CD4-positive, alpha-beta T cell treated with Interleukin-6 at 100 ng/mL for 8 hours (primary cell): ENCODE results near the gene CDK16.

Source experiments
- DNase-seq: peaks from one replicate; pipeline ENCODE4 v3.0.0-alpha.2; 2020; ENCODE audit warnings: mixed read lengths, low spot score

CDK16 gene

DNA sequence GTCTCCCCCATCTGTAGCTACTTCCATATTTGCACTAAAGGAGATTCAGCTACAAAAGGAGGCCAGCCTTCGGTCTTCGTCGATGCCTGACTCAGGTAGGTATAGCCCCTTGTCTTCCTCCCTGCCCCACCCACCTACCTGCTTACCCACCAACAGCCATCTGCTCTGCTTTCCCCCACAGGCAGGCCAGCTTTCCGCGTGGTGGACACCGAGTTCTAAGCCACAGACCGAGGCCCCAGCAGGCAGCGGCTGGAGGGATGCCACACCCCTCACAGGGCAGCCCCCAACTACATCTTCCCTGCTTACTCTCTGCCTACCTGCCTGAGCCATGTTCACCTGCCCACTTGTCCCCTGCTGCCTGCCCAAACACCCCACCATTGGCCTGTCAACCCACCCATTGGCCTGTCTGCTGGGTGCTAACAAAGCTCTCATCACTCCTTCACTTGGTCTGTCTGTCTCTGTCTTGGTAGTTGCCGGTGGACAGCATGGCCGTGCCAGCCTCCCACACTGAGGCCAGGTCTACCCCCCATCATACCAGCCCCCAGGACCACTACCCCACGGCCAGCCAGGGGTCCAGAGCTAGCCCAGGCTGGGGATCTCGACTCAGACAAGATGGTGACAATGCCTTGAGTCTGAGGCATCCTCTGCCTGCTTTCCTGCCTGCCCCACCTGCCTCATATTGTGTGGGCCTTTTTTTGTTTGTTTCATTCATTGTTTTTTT lies 10.2 kb downstream of the CDK16 start:
- DNase-seq = no peak

DNA sequence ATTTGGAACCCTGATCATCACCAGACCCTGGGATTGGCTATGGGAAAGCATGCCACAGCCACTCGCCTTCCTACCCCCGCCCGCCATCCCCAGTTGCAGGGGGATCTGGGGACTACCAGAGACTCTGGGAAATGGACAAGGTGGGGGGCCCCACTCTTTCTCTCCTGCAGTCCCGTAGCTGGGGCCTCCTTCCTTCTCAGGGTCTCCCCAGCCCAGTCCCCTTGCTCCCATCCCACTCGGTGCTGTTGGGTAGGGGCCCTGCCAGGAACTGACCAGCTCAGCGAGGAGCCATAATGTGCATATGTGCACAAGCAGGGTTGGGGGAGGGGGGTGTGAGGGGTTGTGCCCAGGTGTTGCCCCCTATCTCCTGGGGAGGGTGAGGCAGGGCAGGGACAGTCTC lies 10.9 kb downstream of the CDK16 start:
- DNase-seq = no peak

DNA sequence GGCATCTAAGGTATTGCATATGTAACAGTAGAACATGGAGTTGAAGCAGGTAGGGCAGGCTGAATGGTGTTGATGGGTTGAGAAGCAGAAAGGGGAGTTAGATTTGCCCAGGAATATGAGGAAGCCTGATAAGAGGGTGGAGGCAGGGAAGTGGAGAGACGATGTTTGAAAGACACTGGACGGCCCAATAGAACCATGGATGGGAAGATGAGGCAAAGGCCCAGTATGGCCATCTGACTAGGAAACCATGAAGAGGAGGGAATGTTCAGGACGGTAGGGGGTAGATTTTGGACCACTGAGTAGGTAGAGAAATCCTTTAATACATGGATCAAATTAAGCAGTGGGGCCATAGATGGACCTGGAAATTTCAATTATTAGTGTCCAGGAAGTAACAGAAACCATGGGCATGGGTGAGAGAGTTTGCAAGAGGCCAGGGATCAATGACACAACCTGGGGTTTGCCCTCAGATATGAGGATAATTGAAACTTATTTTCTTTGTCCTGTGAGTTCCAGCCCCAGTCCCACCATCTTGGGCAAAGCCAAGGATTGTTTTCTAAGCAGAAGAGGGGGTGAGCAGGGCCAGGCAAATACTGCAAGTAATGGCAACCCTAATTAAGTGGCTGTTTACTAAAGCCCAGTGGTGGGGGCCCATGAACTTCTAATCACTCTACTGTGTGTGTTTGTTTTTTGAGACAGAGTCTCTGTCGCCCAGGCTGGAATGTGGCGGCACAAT lies 11.8 kb downstream of the CDK16 start:
- no peak for DNase-seq

DNA sequence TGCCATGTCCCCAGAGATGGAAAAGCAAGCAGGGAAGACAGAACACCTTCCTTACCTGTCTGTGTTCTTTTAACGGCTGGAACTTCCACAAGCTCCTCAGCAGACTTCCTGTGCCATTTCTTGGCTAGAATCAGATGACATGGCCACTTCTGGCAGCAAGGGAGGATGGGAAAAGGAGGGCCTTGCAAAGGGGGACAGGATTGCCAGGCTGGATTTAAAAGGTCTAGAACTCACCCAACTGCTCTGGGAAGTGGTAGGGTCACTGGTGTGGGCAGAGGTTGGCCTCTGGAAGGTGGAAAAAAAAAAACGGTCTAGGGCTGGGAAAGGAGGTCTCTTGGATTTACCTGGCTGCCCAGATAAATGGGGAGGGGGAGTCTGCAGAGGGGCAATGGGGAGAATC lies 12.7 kb downstream of the CDK16 start:
- no peak for DNase-seq

DNA sequence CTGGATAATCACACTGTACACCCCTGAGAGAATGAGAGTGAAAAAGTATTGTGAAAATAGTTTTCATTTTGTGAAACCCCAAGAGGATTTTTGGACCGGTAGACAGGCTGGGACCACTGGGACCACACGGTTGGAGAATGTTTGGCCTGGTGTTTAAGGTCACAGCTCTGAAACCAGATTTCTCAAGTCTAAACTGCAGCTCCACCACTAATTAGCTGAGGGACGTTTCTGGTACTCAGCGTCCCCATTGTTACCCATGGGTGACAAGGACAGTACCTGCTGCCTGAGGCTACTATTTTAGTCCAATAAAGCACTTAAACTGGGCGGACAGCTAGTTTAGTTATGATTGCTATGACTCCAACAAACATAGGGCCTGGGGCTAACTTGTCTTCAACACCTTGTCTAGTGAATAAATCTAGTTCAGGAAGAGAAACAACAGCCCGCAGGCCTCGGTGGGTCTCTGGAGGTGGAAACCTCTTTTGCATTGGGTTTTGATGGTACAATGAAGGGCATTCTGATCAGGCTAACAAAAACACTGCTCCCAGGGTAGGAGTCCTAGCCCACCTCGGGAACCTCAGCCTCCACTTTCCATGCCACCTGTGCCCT lies 13.8 kb downstream of the CDK16 start:
- DNase-seq = no peak

DNA sequence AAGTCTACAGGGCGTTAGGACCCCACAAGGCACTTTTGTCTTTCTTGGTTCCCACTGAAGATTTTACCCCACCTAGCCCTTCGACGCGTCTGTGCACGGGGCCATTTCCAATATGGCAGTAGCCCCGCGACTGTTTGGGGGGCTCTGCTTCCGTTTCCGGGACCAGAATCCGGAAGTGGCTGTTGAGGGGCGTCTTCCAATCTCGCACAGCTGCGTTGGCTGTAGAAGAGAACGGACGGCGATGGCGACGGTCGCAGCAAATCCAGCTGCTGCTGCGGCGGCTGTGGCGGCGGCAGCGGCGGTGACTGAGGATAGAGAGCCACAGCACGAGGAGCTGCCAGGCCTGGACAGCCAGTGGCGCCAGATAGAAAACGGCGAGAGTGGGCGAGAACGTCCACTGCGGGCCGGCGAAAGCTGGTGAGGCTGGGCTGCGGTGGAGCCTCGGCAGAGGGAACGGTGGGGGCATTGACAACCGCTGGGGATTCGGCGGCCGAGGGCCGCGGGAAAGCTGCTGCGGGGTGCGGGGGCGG lies 14.4 kb downstream of the CDK16 start, which contains the start of gene USP11:
Gene USP11 (plus strand): TSS at position 207 of the 530 bp plus-strand sequence. CDS start 35 bp downstream, at position 242.
- peak; percentile 33 for DNase-seq

DNA sequence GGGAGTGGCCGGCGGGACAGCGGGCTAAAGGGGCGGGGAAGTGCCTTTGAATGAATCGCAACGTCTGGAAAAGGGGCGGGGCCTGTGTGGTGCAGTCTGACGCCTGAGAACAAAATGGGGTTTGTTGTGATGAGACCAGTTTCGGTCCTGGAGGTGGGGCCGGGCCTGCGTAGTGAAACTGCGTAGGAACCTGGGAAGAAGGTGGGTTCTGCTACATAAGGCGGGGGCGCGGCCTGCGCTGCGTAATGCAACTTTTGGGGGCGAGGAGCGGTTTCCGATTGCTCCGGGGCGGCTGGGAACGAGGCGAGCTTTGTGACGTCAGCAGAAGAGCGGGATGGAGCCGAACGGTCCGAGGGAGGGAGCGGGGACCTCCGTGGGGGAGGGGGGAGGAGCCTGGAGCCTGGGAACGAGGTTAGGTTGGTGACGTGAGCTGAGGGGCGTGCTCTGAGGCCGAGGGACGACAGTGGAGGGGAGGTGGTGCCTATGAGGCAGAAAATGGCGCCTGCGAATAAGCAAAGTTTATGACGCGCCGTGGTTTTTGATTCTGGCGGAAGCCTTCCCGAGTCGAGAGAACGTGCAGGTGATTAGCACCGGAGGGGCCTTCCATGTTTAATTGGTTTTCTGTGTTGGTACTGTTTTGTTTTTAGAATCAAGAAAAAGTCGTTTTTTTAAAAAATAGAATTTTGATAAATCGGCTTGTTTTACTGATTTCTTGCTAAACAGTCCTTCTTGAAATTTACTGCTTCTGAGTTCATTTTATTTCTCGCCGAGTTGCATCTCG lies 15.0 kb downstream of the CDK16 start:
- peak; percentile 97 for DNase-seq

DNA sequence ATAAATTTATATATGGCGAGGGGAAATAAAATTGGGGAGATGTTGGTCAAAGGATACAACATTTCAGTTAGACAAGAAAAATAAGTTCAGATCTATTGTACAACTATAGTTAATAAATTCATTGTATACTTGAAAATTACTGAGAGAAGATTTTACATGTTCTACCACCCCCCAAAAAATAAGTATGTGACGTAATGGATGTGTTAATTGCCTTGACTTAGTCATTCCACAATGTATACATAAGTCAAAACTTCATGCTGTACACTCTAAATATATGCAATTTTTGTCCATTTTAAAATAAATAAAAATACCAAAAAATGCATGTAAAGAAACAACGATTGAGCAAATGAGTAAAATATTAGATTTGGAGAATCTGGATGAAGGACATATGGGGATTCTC lies 16.1 kb downstream of the CDK16 start:
- no peak for DNase-seq

DNA sequence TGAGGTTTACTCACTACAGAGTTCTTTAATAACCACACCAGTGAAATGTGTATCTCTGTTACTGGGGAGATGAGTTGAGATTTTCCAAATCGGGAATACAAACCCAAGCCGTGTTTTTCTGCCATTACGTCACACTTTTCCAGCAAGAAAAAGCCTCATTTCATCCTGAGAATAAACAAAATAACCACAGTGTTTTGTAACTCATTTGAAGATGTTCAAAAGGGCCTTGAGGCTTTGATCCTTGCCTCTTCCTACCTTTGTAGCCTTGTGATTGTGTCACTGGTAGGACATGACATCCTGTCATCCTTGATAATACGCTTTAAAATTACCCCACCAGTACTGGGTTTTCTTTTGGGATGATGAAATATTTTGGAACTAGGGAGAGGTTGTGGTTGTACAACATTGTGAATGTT lies 17.2 kb downstream of the CDK16 start:
- no peak for DNase-seq

DNA sequence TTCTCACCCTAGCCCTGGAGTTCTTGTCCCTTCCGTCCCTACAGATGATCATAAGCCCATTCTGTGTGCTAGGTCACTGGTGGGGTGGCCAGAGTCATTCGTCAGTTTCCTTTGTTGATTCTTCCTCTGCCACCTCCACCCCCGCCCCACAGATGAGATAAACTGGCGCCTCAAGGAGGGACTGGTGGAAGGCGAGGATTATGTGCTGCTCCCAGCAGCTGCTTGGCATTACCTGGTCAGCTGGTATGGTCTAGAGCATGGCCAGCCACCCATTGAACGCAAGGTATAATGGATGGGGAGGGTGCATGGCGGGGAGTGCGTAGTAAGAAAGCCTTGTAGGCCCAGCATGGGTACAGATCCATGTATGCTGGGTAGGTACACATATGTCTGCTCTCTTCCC lies 20.7 kb downstream of the CDK16 start:
- no peak for DNase-seq

DNA sequence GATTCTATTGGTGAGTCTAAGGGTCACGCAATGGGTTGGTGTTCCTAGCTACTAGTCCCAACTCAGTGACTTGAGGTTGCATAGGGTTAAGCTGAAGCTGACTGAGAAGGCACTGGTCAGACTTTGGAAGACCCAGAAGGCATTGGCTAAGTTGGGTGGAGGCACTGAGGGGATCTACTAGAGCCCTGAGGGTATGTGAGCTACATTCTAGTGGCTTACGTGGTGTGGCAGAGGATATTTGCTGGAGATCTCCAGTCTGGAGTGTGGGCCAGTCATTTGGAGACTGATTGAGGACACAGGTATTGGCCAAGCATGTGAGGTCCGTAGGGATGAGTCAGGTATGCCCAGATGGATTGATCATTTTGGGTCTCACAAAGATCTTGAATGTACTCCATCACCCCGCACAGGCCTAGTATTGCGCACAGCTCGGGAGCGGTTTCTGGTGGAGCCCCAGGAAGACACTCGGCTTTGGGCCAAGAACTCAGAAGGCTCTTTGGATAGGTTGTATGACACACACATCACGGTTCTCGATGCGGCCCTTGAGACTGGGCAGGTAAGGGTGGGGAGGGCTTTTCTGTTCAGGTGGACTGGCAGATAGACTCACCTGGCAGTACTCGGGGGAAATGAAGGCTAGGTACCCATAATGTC lies 21.5 kb downstream of the CDK16 start:
- no peak for DNase-seq

DNA sequence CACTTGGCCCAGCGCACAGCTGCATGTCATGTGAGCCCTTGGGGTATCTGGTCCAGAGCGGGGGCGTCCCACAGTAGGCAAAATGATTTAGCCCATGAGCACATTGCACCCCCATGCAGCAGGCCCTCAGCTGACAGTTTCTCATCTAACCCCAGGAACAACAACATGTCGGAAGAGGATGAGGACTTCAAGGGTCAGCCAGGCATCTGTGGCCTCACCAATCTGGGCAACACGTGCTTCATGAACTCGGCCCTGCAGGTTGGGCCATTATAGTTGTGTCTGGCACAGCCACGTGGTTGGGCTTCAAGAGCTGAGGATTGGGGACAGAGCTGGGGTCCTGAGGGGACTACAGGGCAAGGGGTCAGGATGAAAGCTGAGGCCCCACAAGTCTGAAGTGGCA lies 22.1 kb downstream of the CDK16 start:
- no peak for DNase-seq

DNA sequence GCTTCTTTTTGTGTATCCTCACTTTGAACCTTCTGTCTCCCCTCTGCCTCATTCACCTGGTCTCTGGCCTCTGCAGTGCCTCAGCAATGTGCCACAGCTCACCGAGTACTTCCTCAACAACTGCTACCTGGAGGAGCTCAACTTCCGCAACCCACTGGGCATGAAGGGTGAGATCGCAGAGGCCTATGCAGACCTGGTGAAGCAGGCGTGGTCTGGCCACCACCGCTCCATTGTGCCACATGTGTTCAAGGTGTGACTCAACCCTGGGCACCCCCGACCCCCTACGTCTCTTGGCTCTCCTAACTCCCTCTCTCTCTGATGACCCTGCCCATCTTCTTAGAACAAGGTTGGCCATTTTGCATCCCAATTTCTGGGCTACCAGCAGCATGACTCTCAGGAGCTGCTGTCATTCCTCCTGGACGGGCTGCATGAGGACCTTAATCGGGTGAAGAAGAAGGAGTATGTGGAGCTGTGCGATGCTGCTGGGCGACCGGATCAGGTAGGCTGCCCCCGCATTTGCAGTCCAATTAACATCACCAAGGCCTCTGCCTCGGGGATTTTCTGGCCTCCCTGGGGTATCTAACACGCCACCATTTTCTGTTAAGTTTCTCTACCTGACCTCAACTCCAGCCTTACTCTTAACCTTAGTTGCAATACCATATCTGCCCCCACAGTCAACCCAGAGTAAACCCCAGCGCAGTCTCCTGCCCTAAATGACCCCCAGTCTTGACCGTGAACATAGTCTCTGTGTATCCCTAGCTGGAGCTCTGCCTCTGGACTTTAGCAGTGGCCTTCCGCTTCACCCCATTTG lies 22.9 kb downstream of the CDK16 start:
- DNase-seq = no peak

DNA sequence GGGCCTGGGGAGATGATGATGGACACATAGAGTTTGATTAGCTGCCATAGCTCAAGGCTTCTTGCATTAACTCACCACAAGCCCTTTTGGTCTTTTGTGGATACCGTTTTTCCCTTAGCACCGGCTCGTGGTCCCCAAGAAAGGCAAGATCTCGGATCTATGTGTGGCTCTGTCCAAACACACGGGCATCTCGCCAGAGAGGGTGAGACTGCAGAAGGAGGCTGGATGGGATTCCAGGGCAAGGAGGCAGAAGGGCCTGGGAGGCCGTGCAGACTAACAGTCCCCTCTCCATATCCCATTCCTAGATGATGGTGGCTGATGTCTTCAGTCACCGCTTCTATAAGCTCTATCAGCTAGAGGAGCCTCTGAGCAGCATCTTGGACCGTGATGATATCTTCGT lies 23.8 kb downstream of the CDK16 start:
- DNase-seq = no peak

DNA sequence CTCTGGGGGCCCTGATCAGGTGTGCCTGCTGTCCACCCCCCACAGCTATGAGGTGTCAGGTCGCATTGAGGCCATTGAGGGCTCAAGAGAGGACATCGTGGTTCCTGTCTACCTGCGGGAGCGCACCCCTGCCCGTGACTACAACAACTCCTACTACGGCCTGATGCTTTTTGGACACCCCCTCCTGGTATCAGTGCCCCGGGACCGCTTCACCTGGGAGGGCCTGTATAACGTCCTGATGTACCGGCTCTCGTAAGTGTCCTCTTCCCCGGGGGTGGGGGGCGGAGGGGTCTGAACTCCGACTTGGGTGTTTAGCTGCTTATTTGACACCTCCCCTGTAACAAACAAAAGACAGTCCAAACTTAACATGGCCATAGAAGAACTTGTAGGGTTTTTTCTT lies 24.9 kb downstream of the CDK16 start:
- DNase-seq = no peak

DNA sequence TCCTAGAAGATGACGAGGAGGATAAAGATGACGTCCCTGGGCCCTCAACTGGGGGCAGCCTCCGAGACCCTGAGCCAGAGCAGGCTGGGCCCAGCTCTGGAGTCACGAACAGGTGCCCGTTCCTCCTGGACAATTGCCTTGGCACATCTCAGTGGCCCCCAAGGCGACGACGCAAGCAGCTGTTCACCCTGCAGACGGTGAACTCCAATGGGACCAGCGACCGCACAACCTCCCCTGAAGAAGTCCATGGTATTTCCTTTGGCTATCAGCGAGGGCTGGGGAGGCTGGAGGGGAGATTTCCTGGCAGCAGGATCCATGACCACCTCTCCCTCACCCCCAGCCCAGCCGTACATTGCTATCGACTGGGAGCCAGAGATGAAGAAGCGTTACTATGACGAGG lies 26.2 kb downstream of the CDK16 start:
- no peak for DNase-seq

DNA sequence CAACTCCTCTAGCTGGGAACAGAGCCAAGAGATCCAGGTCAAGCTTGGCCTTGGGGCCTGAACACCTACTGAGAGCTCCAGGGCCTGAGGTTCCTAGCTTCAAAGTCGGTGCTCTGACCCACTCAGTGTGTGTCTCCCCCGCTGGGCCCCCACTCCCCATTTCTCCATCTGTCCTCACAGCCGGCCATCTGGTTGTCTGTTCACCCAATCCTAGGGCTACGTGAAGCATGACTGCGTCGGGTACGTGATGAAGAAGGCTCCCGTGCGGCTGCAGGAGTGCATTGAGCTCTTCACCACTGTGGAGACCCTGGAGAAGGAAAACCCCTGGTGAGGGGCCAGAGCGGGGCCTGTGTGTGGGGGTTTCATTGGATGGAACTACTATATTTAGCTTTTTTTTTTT lies 26.7 kb downstream of the CDK16 start:
- no peak for DNase-seq

DNA sequence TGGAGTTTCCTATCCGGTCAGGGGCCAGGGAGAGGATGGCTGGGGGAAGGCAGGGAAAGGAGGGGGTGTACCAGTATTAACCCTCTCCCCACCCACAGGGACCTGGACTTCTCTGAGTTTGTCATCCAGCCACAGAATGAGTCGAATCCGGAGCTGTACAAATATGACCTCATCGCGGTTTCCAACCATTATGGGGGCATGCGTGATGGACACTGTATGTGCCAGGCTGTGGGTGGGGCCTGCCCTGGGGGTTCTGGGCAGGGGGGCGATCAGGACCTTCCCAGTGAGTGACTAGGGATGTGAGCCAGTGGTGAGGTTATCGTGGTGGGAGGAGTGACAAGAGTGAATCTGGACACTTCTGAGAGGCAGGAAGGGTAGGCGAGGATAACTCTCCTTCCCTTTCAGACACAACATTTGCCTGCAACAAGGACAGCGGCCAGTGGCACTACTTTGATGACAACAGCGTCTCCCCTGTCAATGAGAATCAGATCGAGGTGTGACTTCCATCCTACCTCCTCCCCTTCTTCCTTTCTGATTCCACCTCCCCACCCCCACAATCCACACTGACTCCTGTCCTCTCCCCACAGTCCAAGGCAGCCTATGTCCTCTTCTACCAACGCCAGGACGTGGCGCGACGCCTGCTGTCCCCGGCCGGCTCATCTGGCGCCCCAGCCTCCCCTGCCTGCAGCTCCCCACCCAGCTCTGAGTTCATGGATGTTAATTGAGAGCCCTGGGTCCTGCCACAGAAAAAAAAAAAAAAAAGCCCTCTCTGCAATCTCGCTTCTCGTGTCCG lies 28.9 kb downstream of the CDK16 start:
- DNase-seq = no peak

DNA sequence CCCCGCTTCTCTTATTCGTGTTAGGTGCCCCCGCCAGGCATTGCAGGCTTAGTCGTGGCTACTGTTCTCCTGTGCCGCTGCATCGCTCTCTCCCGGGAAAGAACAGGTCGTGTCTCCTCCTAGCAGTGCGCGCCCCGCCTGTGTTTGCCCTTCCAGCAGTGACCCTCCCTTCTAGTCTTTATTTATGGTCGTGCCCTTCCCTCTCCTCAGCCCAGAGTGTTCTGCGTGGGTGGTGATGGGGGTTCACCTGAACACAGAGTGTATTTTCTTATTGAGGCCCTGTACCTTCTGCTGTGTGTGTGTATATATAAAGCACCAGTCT lies 29.5 kb downstream of the CDK16 start:
- no peak for DNase-seq

DNA sequence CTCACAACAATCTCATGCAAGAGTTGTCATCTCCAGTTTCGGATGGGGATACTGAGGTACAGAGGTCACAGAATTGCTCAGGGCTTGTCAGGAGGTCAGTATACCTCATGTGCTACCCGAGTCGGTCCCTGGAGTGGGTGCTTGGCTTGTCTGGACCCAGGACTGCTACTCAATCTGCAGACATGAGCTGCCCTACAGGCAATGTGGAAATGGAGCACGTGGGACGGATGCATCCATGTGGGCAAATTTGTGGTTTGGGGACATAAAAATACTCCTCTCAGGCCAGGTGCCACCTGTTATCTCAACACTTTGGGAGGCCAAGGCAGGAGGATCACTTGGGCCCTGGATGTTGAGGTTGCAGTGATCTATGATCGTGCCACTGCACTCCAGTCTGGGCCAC lies 30.1 kb downstream of the CDK16 start:
- DNase-seq = no peak
